Measurements from ENCODE around the gene UNCX. TPM values are rescaled to one million over a fixed set of nuclear protein-coding genes. Genes with fewer than 3 reads are reported as not detected.

The UNCX gene
- total and polyA plus RNA-seq, 2 of the 8 experiments (the other 6 are each of a cell fraction or from before 2014, with no cell fraction given): not detected

- no peak for TF ChIP-seq SAP30 (IDR thresholded peaks at IDR 0.05; ENCODE audit: insufficient read depth, insufficient replicate concordance, low read length)
- TF ChIP-seq CREB1 (IDR thresholded peaks at IDR 0.05): no peak
Measured at GRCh38 chr7:1267016-1267900, 34.6 kb downstream of the UNCX start (continued).
